Neural cell (in vitro differentiated cells): ENCODE data around the gene SIK1.
"Not testable (repeated sequence)": the region's sequence is repeated elsewhere in the genome, so short reads cannot be mapped to it uniquely, and the experiment has no call there.

Source experiments
- CTCF ChIP-seq: fragments of 450-650 bp; IDR thresholded peaks from 2 replicates; pipeline ENCODE4 v1.5.1; 2014; ENCODE audit warnings: antibody characterized with exemption, mild to moderate bottlenecking, moderate library complexity; ENCODE audit not compliant: poor library complexity, severe bottlenecking
- EZH2 ChIP-seq: fragments of 200-600, 300-800 bp; shearing (Covaris generic), sonication (generic); IDR thresholded peaks from 2 replicates; pipeline ENCODE4 v1.6.1; 2014; ENCODE audit warnings: antibody characterized with exemption, low read length, borderline replicate concordance, mild to moderate bottlenecking; ENCODE audit not compliant: insufficient read depth, poor library complexity, severe bottlenecking
- POLR2AphosphoS5 ChIP-seq: IDR thresholded peaks from 2 replicates; pipeline ENCODE4 v1.6.1; 2012
- RAD21 ChIP-seq: fragments of 450-650 bp; conservative IDR thresholded peaks from 2 replicates; pipeline ENCODE4 v1.6.1; 2014; ENCODE audit warnings: antibody characterized with exemption, mild to moderate bottlenecking, moderate library complexity
- REST ChIP-seq: IDR thresholded peaks from 2 replicates; pipeline ENCODE4 v1.6.1; 2012; ENCODE audit warnings: borderline replicate concordance

GRCh38 chr21:43460475-43460874 lies 33.5 kb upstream of the SIK1 start:
- TF ChIP-seq CTCF, REST, RAD21, EZH2, POLR2AphosphoS5: not testable (repeated sequence)
